Fibroblast of villous mesenchyme (primary cell): ENCODE measurements around the gene IGFBP2. TPM values are rescaled to one million over a fixed set of nuclear protein-coding genes. Genes with fewer than 3 reads are reported as not detected.

Experiments
- DNase-seq: peaks from one replicate; pipeline ENCODE4 v3.0.0-alpha.2; 2010; ENCODE audit warnings: low read depth
- H3K4me3 ChIP-seq: 2 replicates; pipeline ENCODE4 v1.5.1; 2011; ENCODE audit warnings: low read depth, mild to moderate bottlenecking, low read length
- total RNA-seq: library from RNA; depleted of rRNA; stranded (reverse); fragments of >200 nt; gene quantifications from 2 replicates; pipeline ENCODE4 v1.2.3, GENCODE V29; 2012
- TF ChIP-seq, protein P1 (sequence below): IDR thresholded peaks from 2 replicates; pipeline ENCODE4 v1.5.1; 2012; ENCODE audit warnings: low read depth, mild to moderate bottlenecking, low read length; ENCODE audit not compliant: insufficient read depth

Gene IGFBP2, protein sequence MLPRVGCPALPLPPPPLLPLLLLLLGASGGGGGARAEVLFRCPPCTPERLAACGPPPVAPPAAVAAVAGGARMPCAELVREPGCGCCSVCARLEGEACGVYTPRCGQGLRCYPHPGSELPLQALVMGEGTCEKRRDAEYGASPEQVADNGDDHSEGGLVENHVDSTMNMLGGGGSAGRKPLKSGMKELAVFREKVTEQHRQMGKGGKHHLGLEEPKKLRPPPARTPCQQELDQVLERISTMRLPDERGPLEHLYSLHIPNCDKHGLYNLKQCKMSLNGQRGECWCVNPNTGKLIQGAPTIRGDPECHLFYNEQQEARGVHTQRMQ
- 15.5 and 18.4 TPM in 2 replicates for total RNA-seq

DNA sequence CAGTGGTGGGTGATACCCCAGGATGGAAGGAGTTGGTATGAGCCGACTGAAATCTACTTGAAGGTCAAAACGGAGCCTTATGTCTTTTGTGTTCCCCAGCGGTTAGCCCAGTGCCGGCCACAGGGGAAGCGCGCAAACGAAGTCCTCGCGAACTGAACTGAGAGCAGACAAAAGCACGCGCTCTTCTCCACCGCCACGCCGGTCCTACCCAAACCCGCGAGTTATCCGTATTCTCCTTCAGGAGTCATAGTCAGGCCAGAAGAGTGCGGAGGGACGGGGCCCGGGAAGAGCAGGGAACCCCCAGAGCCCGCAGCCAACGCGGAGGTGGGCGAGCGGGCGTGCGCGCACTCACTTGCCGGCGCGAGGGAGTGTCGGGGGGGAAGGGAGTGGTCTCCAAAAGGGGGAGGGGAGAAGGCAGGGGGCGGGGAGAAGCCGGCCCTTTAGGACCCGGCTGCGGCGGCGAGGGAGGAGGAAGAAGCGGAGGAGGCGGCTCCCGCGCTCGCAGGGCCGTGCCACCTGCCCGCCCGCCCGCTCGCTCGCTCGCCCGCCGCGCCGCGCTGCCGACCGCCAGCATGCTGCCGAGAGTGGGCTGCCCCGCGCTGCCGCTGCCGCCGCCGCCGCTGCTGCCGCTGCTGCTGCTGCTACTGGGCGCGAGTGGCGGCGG is at the start of gene IGFBP2:
IGFBP2 (plus strand) TSS at position 469 of the 664 bp plus-strand sequence; CDS start at position 573, 104 bp downstream.
- TF ChIP-seq, protein P1, sequence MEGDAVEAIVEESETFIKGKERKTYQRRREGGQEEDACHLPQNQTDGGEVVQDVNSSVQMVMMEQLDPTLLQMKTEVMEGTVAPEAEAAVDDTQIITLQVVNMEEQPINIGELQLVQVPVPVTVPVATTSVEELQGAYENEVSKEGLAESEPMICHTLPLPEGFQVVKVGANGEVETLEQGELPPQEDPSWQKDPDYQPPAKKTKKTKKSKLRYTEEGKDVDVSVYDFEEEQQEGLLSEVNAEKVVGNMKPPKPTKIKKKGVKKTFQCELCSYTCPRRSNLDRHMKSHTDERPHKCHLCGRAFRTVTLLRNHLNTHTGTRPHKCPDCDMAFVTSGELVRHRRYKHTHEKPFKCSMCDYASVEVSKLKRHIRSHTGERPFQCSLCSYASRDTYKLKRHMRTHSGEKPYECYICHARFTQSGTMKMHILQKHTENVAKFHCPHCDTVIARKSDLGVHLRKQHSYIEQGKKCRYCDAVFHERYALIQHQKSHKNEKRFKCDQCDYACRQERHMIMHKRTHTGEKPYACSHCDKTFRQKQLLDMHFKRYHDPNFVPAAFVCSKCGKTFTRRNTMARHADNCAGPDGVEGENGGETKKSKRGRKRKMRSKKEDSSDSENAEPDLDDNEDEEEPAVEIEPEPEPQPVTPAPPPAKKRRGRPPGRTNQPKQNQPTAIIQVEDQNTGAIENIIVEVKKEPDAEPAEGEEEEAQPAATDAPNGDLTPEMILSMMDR = no peak
- peak; percentile 61 for DNase-seq
- H3K4me3 ChIP-seq = peak within 1 kb of the TSS; percentile 70

DNA sequence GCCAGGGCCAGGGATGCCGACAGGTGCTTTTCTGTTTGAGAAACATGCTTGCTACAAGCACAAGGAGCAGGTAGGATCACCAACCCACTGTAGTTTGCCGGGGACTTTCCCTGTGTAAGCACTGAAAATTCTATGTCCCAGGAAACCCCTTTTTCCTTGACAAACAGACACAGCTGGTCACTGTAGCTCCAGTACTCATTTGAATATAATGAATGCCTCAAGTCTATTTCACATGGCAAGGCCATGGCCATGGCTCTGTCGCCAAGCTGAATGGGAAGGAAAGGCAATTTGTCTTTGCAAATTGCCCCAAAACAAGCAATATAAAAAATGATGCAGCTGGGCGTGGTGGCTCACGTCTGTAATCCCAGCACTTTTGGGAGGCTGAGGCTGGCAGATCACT is 49.6 kb upstream of the IGFBP2 start:
- no peak overlapping the region for H3K4me3 ChIP-seq
- TF ChIP-seq, protein P1 = no peak
- no peak for DNase-seq

DNA sequence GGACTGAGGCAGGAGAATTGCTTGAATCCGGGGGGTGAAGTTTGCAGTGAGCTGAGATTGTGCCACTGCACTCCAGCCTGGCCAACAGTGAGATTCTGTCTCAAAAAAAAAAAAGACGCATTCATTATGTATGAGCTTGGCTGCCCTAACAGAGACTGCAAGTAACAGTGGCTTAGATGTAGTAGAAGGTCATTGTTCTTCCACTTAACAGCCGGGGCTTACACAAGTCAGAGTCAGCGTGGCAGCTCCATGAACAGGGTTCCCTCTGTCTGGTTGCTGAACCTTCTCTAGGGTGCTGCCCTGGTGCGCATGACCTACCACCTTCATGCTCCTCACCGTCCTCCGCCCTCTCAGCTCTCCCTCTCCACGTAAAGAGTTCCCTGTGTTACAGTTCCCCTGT is 49.1 kb upstream of the IGFBP2 start:
- TF ChIP-seq, protein P1 = no peak
- no peak for DNase-seq
- H3K4me3 ChIP-seq = no peak overlapping the region

DNA sequence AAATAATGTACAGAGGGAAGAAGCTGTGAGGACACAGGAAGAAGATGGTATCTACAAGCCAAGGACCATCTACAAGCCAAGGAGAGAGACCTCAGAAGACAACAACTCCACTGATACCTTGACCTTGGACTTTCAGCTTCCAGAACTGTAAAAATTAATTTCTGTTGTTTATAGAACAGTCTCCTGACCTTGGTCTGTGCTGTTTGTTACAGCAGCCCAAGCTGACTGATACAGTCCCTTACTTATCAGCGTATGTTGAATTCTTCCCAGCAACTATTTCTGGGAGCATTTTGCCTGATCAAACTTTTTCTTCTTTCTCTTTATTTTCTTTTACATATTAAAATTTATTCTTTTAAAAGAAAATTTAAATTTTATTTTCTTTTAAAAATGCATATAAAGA is 47.8 kb upstream of the IGFBP2 start:
- DNase-seq = no peak
- TF ChIP-seq, protein P1 = no peak
- H3K4me3 ChIP-seq = no peak overlapping the region

DNA sequence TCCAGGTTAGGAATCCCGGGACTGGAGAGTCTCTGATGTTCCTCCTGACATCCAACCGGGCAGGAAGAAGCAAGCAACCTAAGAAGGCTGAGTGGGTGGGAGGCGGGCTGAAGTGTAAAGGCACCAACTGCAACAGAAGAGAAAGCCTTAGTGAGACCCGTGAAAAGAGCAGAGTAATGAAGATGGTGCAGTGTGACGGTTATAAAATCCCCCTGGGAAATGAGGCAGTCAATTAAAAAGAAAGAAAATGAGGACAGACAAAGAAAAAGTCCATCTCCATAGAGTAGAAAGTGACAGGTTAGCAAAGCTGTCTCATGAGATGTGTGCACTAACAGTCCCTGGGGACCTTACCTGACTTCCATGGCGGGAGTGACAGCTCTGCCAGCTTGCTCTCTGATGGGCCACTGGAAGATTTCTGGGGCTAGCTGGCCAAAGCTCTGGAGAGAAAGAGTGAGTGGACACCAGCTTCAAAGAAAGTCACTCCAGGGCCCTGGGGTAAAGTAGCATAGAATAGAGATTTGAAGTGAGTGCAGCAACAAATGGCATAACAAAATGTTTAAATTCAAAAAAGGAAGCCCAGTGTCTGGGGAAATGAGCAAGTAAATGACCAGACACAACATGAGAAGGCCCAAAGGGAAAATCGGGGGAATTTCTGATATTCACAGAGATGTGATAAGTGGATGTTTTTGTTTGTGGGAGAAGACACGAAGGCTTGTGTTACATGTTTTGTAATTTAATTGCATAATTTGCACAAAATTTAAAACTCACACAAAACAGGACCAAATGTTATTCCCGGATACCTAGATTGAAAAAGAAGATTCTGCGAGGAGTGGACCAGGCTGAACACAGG is 44.1 kb upstream of the IGFBP2 start:
- TF ChIP-seq, protein P1 = no peak
- no peak overlapping the region for H3K4me3 ChIP-seq
- peak; percentile 60 for DNase-seq

DNA sequence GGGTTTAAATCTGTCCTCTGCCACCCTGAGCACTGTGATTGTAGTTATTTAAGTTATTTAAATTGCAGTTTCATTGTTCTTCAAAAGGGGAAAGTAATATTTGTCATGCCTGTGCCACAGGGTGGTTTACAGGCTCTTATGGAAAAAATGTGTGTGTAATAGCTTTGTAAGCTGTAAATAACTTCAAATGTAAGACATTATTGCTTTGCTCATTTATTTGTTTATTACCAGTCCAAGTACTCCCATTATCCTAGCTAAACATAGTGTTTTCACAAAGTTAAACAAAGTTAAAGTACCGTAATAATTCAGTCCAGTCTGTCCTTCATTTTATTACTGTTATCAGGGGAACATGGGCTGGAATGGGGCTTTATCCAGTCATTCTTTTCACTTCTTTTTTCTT is 43.4 kb upstream of the IGFBP2 start:
- peak; percentile 58 for DNase-seq
- no peak overlapping the region for H3K4me3 ChIP-seq
- TF ChIP-seq, protein P1 = no peak
